NB4 (cell line): ENCODE measurements around the gene MAP1B.

Source experiments
- CTCF ChIP-seq: IDR thresholded peaks from one replicate; pipeline ENCODE4 v1.5.1; 2012; ENCODE audit warnings: low read depth, low read length
- MAX ChIP-seq: IDR thresholded peaks from 2 replicates; pipeline ENCODE4 v1.6.1; 2011; ENCODE audit warnings: low read depth, low read length

- TF ChIP-seq CTCF (no peak), MAX (no peak)
These were observed 36.7 kb upstream of the MAP1B start for GRCh38 chr5:72070529-72070928.
